Jurkat, Clone E6-1 (cell line): Measurements from ENCODE around the gene SULT1C3. TPM values are rescaled to one million over a fixed set of nuclear protein-coding genes. Genes with fewer than 3 reads are reported as not detected.

Source experiments
- DNase-seq: peaks from one replicate; pipeline ENCODE4 v3.0.0-alpha.2; 2011; ENCODE audit warnings: low read depth, low spot score
- H3K4me3 ChIP-seq: 2 replicates; pipeline ENCODE4 v1.5.1; 2011; ENCODE audit warnings: mild to moderate bottlenecking, low read length, control low read depth, moderate library complexity
- polyA plus RNA-seq: library from polyadenylated mRNA; unstranded; fragments of >200 nt; gene quantifications from one replicate; pipeline ENCODE4 v1.2.1, GENCODE V29; 2012; ENCODE audit warnings: missing spikeins; ENCODE audit not compliant: insufficient read length, insufficient read depth

SULT1C3 gene
- polyA plus RNA-seq, result not detected

GRCh38 chr2:108239786-108240185 lies at the start of gene SULT1C3:
Gene SULT1C3 (plus strand): TSS chr2:108239968. CDS start chr2:108247195, 7,227 bp downstream.
- H3K4me3 ChIP-seq, result no peak within 1 kb of the TSS
- no peak for DNase-seq

GRCh38 chr2:108193251-108193650 lies 46.5 kb upstream of the SULT1C3 start:
- no peak for DNase-seq
- H3K4me3 ChIP-seq, result no peak overlapping the region

GRCh38 chr2:108194409-108195132 lies 45.2 kb upstream of the SULT1C3 start:
- DNase-seq, result no peak
- H3K4me3 ChIP-seq, result no peak overlapping the region

GRCh38 chr2:108195133-108195439 lies 44.7 kb upstream of the SULT1C3 start:
- no peak for DNase-seq
- no peak overlapping the region for H3K4me3 ChIP-seq

DNA sequence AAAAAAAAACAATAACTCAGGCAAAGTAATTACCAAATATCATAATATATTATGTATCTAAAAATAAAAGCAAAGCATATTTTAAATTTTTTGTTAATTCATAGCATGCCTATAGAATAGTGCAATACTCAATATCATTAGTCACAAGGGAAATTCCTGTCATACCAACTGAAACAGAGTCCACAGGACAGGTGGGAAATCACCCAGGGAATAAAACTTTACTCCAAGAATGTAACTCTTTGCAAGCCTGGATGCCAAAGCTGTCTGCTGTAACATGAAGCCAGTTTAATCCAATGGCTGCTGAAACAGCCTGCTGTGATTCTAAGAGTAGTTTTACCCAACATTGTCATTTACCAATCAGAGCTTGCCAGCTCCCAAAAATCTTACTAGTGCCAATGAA lies 40.0 kb upstream of the SULT1C3 start:
- no peak for DNase-seq

DNA sequence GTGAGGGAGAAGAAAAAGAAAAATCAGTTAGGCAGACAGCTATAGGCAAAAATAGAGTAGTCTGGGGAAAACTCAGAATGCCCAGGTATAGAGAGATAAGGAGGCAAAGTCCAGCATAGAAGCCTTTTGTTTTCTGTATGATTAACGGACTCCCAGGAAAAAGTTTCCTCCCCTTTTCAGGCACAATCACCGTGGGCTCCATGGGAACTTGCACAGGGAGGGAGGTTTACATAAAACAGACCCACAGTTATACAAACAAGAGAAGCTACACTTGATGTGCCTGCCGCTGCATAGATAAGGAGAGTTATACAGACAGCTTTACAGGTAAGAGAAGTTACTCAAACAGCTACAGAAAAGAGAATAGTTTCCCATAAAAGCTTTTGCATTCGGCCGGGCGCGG lies 39.2 kb upstream of the SULT1C3 start:
- no peak for DNase-seq
- H3K4me3 ChIP-seq, result no peak overlapping the region

More for the DNA sequence above, 40.0 kb upstream of the SULT1C3 start:
- no peak overlapping the region for H3K4me3 ChIP-seq

DNA sequence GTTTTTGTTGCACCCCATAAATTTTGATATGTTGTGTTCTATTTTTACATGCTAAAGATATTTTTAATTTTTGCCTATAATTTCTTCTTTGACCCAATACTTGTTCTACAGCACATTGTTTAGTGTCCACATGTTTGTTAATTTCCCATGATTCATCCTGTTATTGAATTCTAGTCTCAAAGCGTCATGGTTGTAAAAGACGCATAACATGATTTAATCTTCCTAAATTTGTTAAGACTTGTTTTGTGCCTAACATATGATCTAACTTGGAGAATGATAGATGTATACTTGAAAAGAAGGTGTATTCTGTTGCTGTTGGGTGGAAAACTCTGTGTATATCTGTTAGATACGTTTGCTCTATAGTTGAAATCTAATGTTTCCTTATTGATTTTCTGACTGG lies 27.1 kb upstream of the SULT1C3 start:
- H3K4me3 ChIP-seq, result no peak overlapping the region
- no peak for DNase-seq

GRCh38 chr2:108215794-108216211 lies 24.0 kb upstream of the SULT1C3 start:
- H3K4me3 ChIP-seq, result no peak overlapping the region
- no peak for DNase-seq

GRCh38 chr2:108217211-108217610 lies 22.6 kb upstream of the SULT1C3 start:
- DNase-seq, result no peak
- H3K4me3 ChIP-seq, result no peak overlapping the region

- H3K4me3 ChIP-seq, result no peak overlapping the region
- no peak for DNase-seq
Observed at GRCh38 chr2:108219688-108220087, 20.1 kb upstream of the SULT1C3 start.

- H3K4me3 ChIP-seq, result no peak overlapping the region
- DNase-seq, result no peak
Observed at GRCh38 chr2:108220191-108220590, 19.6 kb upstream of the SULT1C3 start.

- H3K4me3 ChIP-seq, result no peak overlapping the region
- no peak for DNase-seq
Observed at GRCh38 chr2:108220942-108221541, 18.7 kb upstream of the SULT1C3 start.

GRCh38 chr2:108222261-108222660 lies 17.5 kb upstream of the SULT1C3 start:
- DNase-seq, result no peak
- no peak overlapping the region for H3K4me3 ChIP-seq

- no peak overlapping the region for H3K4me3 ChIP-seq
- no peak for DNase-seq
Observed at GRCh38 chr2:108223573-108223972, 16.2 kb upstream of the SULT1C3 start.

DNA sequence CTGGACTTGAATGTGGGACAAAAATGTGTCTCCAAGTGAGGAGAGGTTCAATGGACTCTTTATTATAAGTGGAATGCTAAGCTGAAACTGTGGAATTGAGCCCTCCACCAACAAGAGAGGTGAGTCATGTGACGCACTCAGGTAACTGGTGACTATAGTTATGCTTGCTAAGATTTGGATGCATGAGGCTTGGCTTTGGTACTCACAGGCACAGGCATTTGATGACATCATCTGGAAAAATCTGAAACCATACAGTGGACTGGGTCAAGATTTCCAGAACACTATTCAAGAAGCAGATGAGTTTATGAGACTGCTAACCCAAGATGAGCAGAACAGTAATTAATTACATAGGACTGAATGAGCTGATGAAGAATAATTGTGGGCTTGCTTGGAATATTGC lies 15.7 kb upstream of the SULT1C3 start:
- no peak for DNase-seq
- no peak overlapping the region for H3K4me3 ChIP-seq

GRCh38 chr2:108226564-108226963 lies 13.2 kb upstream of the SULT1C3 start:
- no peak overlapping the region for H3K4me3 ChIP-seq
- no peak for DNase-seq

- no peak overlapping the region for H3K4me3 ChIP-seq
- DNase-seq, result no peak
Observed at GRCh38 chr2:108228006-108228405, 11.8 kb upstream of the SULT1C3 start.

DNA sequence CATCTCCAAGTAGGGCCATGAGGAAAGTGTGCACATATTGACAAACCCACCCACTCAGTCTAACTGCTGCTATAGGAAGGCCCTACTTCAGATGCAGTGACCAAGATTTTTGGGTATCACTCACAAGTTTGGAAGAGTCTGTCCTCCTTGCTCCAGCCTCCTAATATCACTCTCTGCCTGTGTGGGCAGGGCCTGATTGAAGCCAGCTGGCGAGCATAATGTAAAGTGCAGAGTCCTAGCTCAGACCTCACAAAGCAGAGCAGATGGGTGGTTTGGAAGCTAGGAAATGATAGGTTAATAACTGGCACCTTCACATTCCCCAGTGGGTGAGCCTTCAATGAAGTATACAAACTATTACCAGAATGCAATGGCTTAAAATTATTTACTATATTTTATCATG lies 11.2 kb upstream of the SULT1C3 start:
- no peak for DNase-seq
- no peak overlapping the region for H3K4me3 ChIP-seq

DNA sequence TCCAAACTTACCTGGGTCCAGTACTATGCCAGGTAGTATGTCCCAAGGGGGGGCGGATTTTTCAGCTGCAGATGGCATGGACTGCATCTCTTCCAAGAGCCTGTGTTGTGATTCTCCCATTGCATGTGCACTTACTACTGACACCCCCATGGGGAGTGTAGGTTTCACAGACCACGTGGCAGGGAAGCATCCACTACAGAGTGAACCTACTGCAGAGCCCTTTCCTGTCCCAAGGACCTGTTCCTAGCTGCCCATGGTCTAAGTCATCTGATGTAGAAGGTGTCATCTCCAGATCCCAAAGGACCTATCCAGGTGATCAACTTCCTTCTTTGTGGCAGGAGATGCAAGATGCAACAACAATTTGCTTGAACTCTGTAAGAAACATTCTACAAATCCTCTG lies 9.9 kb upstream of the SULT1C3 start:
- no peak overlapping the region for H3K4me3 ChIP-seq
- no peak for DNase-seq

DNA sequence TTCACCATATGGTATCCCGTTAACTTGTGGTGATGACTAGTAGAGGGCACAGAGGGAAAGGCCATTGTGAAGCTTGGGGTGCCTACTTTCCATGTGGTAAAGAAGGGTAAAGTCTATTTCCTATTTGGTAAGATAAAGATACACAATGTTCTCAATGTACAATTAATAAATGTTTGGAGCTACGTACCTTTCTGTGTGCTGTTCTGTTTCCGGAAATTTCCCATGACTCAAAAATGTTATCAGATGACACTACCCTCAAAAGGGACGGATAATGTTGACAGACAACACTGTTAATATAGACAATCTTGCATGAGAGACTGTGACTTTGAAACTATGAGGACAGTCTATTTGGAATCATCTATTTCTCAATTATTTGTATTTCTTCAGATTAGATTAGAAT lies 4.2 kb upstream of the SULT1C3 start:
- no peak overlapping the region for H3K4me3 ChIP-seq
- no peak for DNase-seq

GRCh38 chr2:108236676-108237335 lies 3.0 kb upstream of the SULT1C3 start:
- H3K4me3 ChIP-seq, result no peak overlapping the region
- DNase-seq, result no peak
